GM12878 (cell line): ENCODE data around the gene ME3. TPM values are rescaled to one million over a fixed set of nuclear protein-coding genes. Genes with fewer than 3 reads are reported as not detected.

Experiments used
- ATAC-seq: fragments of 200-7000 bp; cut with Tn5 transposase; 3 replicates; pipeline ENCODE4 v1.9.1; 2020; ENCODE audit warnings: mild to moderate bottlenecking, moderate library complexity
- BruUV-seq: library from RNA; stranded (reverse); fragments of 400-500 nt; replicated peaks from 2 replicates; lab custom pipeline; 2021; lab: Mats Ljungman, UMichigan
- CTCF ChIA-PET: fragments of 300-600 bp; sonication (Branson Sonifier 250); formaldehyde crosslinking; extraction: SDS; loops from one replicate; lab custom pipeline; 2021; ENCODE audit warnings: inconsistent platforms; lab: Yijun Ruan, JAX
- POLR2A ChIA-PET: fragments of 350-600 bp; formaldehyde crosslinking; extraction: SDS; loops from one replicate; lab custom pipeline; 2021; ENCODE audit warnings: inconsistent platforms; lab: Charles Lee
- RAD21 ChIA-PET: fragments of 300-600 bp; sonication (Branson Sonifier 250); formaldehyde crosslinking; loops from one replicate; lab custom pipeline; 2023; ENCODE audit warnings: antibody characterized with exemption; ENCODE audit not compliant: unreplicated experiment; lab: Charles Lee
- SMC1A ChIA-PET: fragments of 300-600 bp; sonication (Branson Sonifier 250); formaldehyde crosslinking; loops from one replicate; lab custom pipeline; 2023; ENCODE audit not compliant: unreplicated experiment, uncharacterized antibody; lab: Charles Lee
- DNase-seq: peaks from one replicate; pipeline ENCODE4 v3.0.0-alpha.2; 2011; ENCODE audit warnings: low read depth, low spot score
- FAIRE-seq: peaks from 3 replicates; lab custom pipeline; 2011; peaks lifted over from hg19 to GRCh38; lab: Jason Lieb, UNC
- H2AFZ ChIP-seq: 2 replicates; pipeline ENCODE4 v1.6.0; 2011; ENCODE audit warnings: low read depth, low read length, control low read depth; ENCODE audit not compliant: control insufficient read depth
- H3K27ac ChIP-seq: 2 replicates; pipeline ENCODE4 v1.5.1; 2011; ENCODE audit warnings: control low read depth; ENCODE audit not compliant: control insufficient read depth, insufficient read depth
- H3K27me3 ChIP-seq, 2 experiments: replicated peaks in 1 of 2; 2 replicates each; pipeline versions ENCODE4 v1.6.0 to v1.6.1; 2011; ENCODE audit warnings: low read length in 1 of 2; ENCODE audit not compliant: control insufficient read depth in 2 of 2, insufficient read depth in 2 of 2
- H3K36me3 ChIP-seq, 2 experiments: 2 replicates each; pipeline ENCODE4 v1.5.1; 2011; ENCODE audit warnings: low read length in 1 of 2; ENCODE audit not compliant: control insufficient read depth in 2 of 2, insufficient read depth in 2 of 2
- H3K4me1 ChIP-seq: 2 replicates; pipeline ENCODE4 v1.6.1; 2011; ENCODE audit warnings: mild to moderate bottlenecking, low read length, moderate library complexity, mixed read lengths; ENCODE audit not compliant: control insufficient read depth, insufficient read depth
- H3K4me2 ChIP-seq: 2 replicates; pipeline ENCODE4 v1.6.0; 2011; ENCODE audit warnings: control low read depth; ENCODE audit not compliant: control insufficient read depth, insufficient read depth
- H3K4me3 ChIP-seq: fragments of 200-600 bp; sonication (generic); 2 replicates; pipeline ENCODE4 v1.5.1; 2016
- H3K79me2 ChIP-seq: 2 replicates; pipeline ENCODE4 v1.6.0; 2011; ENCODE audit warnings: low read length; ENCODE audit not compliant: control insufficient read depth, insufficient read depth
- H3K9ac ChIP-seq: 2 replicates; pipeline ENCODE4 v1.8.0; 2011; ENCODE audit warnings: low read length, control low read depth, mixed read lengths; ENCODE audit not compliant: control insufficient read depth, insufficient read depth
- H3K9me3 ChIP-seq: replicated peaks from 3 replicates; pipeline ENCODE4 v1.5.1; 2011; ENCODE audit warnings: mild to moderate bottlenecking, low read length; ENCODE audit not compliant: control insufficient read depth, insufficient read depth
- H4K20me1 ChIP-seq: 2 replicates; pipeline ENCODE4 v1.6.0; 2011; ENCODE audit not compliant: control insufficient read depth, insufficient read depth
- DPF2 ChIP-seq: fragments of 450-650 bp; IDR thresholded peaks from 2 replicates; pipeline ENCODE4 v1.6.1; 2017; ENCODE audit warnings: mild to moderate bottlenecking
- E2F8 ChIP-seq: fragments of 450-650 bp; IDR thresholded peaks from 2 replicates; pipeline ENCODE4 v1.6.1; 2018; ENCODE audit warnings: mild to moderate bottlenecking, low read depth, moderate library complexity; ENCODE audit not compliant: partially characterized antibody
- HDAC6 ChIP-seq: fragments of 200-600 bp; sonication (generic); IDR thresholded peaks from one replicate; pipeline ENCODE4 v1.8.0; 2017; ENCODE audit warnings: antibody characterized with exemption; ENCODE audit not compliant: unreplicated experiment
- HDGF ChIP-seq: fragments of 450-650 bp; IDR thresholded peaks from 2 replicates; pipeline ENCODE4 v1.6.1; 2016; ENCODE audit warnings: antibody characterized with exemption
- IKZF1 ChIP-seq: fragments of 450-650 bp; conservative IDR thresholded peaks from 2 replicates; pipeline ENCODE4 v1.6.1; 2017; ENCODE audit warnings: antibody characterized with exemption, mild to moderate bottlenecking
- POLR2A ChIP-seq: IDR thresholded peaks from 2 replicates; pipeline ENCODE4 v1.6.1; 2011; ENCODE audit warnings: low read depth, mild to moderate bottlenecking, low read length
- RAD21 ChIP-seq: IDR thresholded peaks from 2 replicates; pipeline ENCODE4 v1.6.1; 2011; ENCODE audit warnings: mild to moderate bottlenecking, low read depth, low read length, moderate library complexity; ENCODE audit not compliant: insufficient read depth
- RAD51 ChIP-seq: fragments of 450-650 bp; IDR thresholded peaks from 2 replicates; pipeline ENCODE4 v1.6.1; 2016; ENCODE audit warnings: moderate library complexity, mild to moderate bottlenecking, inconsistent platforms
- SMAD5 ChIP-seq: IDR thresholded peaks from 2 replicates; pipeline ENCODE4 v1.6.1; 2016; ENCODE audit warnings: antibody characterized with exemption, low read depth
- TCF12 ChIP-seq: IDR thresholded peaks from 2 replicates; pipeline ENCODE4 v1.6.1; 2011; ENCODE audit warnings: low read depth, mild to moderate bottlenecking, low read length
- USF2 ChIP-seq: IDR thresholded peaks from 2 replicates; pipeline ENCODE4 v1.6.1; 2011; ENCODE audit warnings: low read depth, low read length, improper control_type of control experiment, borderline replicate concordance
- WGBS: methylation state at CpG from one replicate; pipeline ENCODE4 v1.1.6; 2016; ENCODE audit warnings: low lambda C conversion rate; ENCODE audit not compliant: insufficient replicate concordance, insufficient coverage; ENCODE audit errors: missing lambda C conversion rate; 5-methylcytosine and 5-hydroxymethylcytosine counted together
- in situ Hi-C: fragments of 300-500 bp; cut with MboI; formaldehyde crosslinking; loops from 9 replicates; pipeline ENCODE4 v1.14.3; 2018; ENCODE audit warnings: mixed read lengths
- intact Hi-C: fragments of 100-400 bp; cut with micrococcal nuclease; formaldehyde crosslinking; loops from one replicate; pipeline ENCODE4 v1.14.2; 2022; ENCODE audit not compliant: unreplicated experiment
- polyA plus RNA-seq, 11 experiments: library from polyadenylated mRNA; depleted of rRNA in 4 of 11; unstranded in 6 of 11; stranded (reverse) in 5 of 11; fragments of >200 nt; fragmentation: Nextera tagmentation in 4 of 11; fragmentation: Illumina TruSeq in 1 of 11; extraction: Ambion mirVana in 4 of 11; extraction: Trizol in 1 of 11; gene quantifications; 1 replicate in 1 of 11; 2 replicates in 10 of 11; pipeline versions ENCODE4 v1.2.1 to v1.2.3, GENCODE V29; 2011 to 2016; ENCODE audit warnings: inconsistent platforms in 2 of 11, missing spikeins in 2 of 11, low read depth in 1 of 11
- total RNA-seq, 4 experiments: library from RNA; depleted of rRNA in 3 of 4; stranded (reverse); fragments of >200 nt in 3 of 4; fragmentation: Illumina TruSeq in 1 of 4; extraction: Trizol in 1 of 4; gene quantifications; 2 replicates each; pipeline versions ENCODE4 v1.2.1 to v1.2.3, GENCODE V29; 2013 to 2021
- TF ChIP-seq, protein P1 (sequence below): IDR thresholded peaks from 2 replicates; pipeline ENCODE4 v1.6.1; 2012; ENCODE audit warnings: low read depth, low read length, improper control_type of control experiment
- TF ChIP-seq, protein P2 (sequence below): fragments of 450-650 bp; IDR thresholded peaks from 2 replicates; pipeline ENCODE4 v1.6.1; 2018; ENCODE audit warnings: borderline replicate concordance, mild to moderate bottlenecking; ENCODE audit not compliant: partially characterized antibody

The ME3 gene
- total and polyA plus RNA-seq, 10 of the 15 experiments (the other 5 are each of a cell fraction or from before 2014, with no cell fraction given), result 0.06 to 0.40 (median 0.19) TPM; not detected in 2

GRCh38 chr11:86440305-86440716, 232.1 kb downstream of the ME3 start:
- no peak for TF ChIP-seq HDGF
- TF ChIP-seq RAD21, result no peak
- no peak for TF ChIP-seq POLR2A
- TF ChIP-seq DPF2, result no peak
- TF ChIP-seq IKZF1, result no peak
- TF ChIP-seq, protein P1, sequence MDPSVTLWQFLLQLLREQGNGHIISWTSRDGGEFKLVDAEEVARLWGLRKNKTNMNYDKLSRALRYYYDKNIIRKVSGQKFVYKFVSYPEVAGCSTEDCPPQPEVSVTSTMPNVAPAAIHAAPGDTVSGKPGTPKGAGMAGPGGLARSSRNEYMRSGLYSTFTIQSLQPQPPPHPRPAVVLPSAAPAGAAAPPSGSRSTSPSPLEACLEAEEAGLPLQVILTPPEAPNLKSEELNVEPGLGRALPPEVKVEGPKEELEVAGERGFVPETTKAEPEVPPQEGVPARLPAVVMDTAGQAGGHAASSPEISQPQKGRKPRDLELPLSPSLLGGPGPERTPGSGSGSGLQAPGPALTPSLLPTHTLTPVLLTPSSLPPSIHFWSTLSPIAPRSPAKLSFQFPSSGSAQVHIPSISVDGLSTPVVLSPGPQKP, result no peak
- TF ChIP-seq USF2, result no peak
- no peak for TF ChIP-seq E2F8
- no peak for TF ChIP-seq TCF12
- no peak for TF ChIP-seq SMAD5
- TF ChIP-seq HDAC6, result no peak
- TF ChIP-seq RAD51, result no peak
- TF ChIP-seq, protein P2, sequence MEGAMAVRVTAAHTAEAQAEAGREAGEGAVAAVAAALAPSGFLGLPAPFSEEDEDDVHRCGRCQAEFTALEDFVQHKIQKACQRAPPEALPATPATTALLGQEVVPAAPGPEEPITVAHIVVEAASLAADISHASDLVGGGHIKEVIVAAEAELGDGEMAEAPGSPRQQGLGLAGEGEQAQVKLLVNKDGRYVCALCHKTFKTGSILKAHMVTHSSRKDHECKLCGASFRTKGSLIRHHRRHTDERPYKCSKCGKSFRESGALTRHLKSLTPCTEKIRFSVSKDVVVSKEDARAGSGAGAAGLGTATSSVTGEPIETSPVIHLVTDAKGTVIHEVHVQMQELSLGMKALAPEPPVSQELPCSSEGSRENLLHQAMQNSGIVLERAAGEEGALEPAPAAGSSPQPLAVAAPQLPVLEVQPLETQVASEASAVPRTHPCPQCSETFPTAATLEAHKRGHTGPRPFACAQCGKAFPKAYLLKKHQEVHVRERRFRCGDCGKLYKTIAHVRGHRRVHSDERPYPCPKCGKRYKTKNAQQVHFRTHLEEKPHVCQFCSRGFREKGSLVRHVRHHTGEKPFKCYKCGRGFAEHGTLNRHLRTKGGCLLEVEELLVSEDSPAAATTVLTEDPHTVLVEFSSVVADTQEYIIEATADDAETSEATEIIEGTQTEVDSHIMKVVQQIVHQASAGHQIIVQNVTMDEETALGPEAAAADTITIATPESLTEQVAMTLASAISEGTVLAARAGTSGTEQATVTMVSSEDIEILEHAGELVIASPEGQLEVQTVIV, result no peak
- no peak overlapping the region for H3K4me2 ChIP-seq
- ChIA-PET CTCF (interaction anchor here (0.9 to 1.6 kb wide), 2 partner anchors 9 to 15 kb away, joined by 3 to 5 read pairs; no protein-coding TSS in a partner anchor), RAD21 (no interaction called here), SMC1A (no interaction called here), POLR2A (no interaction called here)
- H3K4me3 ChIP-seq, result no peak overlapping the region
- H3K9ac ChIP-seq, result no peak overlapping the region
- BruUV-seq, result no TSS peak
- in situ Hi-C loops, result no loop called here
- no peak overlapping the region for H3K27ac ChIP-seq
- H3K4me1 ChIP-seq, result peaks cover 11% of the 10 kb centered on the region
- WGBS, result 98% methylated on average over 3 of the region's 3 CpGs
- intact Hi-C loops, result no loop called here
- no peaks in the 10 kb centered on the region for H3K9me3 ChIP-seq
- no peaks in the 10 kb centered on the region for H3K79me2 ChIP-seq
- H4K20me1 ChIP-seq, result no peaks in the 10 kb centered on the region
- no peaks in the 10 kb centered on the region for H3K36me3 ChIP-seq
- no peak overlapping the region for H2AFZ ChIP-seq
- ATAC-seq (no peak), DNase-seq (no peak), FAIRE-seq (no peak)
- H3K27me3 ChIP-seq, result no peaks in the 10 kb centered on the region
